Measurements from ENCODE around the gene FAM193A.
"Not testable (repeated sequence)": the region's sequence is repeated elsewhere in the genome, so short reads cannot be mapped to it uniquely, and the experiment has no call there.

The FAM193A gene, protein sequence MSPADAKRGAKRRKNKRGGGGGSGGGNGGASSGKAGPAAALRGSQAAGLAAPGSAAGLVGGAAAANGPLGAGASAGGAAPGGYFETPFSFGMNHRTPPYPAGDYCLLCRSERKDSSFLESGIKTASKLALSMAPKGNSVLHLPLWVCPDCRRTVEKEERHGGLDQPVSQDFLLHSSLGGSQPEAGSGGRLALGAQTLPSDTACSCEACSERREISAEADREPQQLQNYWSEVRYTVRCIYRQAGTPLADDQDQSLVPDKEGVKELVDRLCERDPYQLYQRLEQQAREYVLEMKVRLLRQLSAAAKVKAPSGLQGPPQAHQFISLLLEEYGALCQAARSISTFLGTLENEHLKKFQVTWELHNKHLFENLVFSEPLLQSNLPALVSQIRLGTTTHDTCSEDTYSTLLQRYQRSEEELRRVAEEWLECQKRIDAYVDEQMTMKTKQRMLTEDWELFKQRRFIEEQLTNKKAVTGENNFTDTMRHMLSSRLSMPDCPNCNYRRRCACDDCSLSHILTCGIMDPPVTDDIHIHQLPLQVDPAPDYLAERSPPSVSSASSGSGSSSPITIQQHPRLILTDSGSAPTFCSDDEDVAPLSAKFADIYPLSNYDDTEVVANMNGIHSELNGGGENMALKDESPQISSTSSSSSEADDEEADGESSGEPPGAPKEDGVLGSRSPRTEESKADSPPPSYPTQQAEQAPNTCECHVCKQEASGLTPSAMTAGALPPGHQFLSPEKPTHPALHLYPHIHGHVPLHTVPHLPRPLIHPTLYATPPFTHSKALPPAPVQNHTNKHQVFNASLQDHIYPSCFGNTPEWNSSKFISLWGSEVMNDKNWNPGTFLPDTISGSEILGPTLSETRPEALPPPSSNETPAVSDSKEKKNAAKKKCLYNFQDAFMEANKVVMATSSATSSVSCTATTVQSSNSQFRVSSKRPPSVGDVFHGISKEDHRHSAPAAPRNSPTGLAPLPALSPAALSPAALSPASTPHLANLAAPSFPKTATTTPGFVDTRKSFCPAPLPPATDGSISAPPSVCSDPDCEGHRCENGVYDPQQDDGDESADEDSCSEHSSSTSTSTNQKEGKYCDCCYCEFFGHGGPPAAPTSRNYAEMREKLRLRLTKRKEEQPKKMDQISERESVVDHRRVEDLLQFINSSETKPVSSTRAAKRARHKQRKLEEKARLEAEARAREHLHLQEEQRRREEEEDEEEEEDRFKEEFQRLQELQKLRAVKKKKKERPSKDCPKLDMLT (N-terminal part only)

DNA sequence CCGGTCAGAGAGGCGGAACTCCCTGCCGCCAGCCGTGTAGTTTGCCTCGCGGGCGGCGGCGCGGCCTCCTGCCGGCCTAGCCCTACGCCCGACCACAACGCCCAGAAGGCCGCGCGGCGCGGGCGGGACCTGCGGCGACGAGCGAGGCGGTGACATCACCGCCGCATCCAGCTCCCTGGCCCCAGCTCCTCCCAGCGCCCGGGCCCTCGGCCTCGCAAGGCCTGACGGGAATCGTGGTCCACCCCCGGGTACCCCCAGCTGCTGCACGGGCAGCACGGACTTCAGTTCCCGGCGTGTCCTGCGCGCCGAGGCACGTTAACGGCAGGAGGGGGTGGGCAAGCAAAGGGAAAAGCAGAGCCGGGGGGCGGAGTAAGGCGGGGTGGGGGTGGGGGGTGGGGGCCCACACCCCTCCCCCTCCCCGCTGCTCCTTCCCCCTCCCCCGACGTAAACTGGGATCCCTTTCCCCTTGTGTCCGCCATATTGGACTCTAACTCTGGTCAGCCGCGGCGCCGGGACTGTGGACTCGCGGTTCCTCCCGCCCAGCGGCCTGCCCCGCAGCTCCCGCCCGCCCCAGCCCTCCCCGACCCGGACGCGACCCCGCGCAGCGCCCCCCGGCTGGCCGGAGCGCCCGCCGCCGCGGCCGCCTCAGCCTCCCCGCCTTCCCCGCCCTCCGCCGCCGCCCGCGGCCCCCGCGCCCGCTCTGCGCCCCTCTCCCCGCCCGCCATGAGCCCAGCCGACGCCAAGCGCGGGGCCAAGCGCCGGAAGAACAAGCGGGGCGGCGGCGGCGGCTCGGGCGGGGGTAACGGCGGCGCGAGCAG lies at the start of gene FAM193A:
FAM193A (plus strand) TSS at position 455 of the 818 bp plus-strand sequence; CDS start at position 724, 269 bp downstream.
- DNase-seq, result peak; percentile 96

- no peak for DNase-seq
Measured at GRCh38 chr4:2486981-2487380, 49.5 kb upstream of the FAM193A start.

- no peak for DNase-seq
Measured at GRCh38 chr4:2487632-2488031, 48.8 kb upstream of the FAM193A start.

DNA sequence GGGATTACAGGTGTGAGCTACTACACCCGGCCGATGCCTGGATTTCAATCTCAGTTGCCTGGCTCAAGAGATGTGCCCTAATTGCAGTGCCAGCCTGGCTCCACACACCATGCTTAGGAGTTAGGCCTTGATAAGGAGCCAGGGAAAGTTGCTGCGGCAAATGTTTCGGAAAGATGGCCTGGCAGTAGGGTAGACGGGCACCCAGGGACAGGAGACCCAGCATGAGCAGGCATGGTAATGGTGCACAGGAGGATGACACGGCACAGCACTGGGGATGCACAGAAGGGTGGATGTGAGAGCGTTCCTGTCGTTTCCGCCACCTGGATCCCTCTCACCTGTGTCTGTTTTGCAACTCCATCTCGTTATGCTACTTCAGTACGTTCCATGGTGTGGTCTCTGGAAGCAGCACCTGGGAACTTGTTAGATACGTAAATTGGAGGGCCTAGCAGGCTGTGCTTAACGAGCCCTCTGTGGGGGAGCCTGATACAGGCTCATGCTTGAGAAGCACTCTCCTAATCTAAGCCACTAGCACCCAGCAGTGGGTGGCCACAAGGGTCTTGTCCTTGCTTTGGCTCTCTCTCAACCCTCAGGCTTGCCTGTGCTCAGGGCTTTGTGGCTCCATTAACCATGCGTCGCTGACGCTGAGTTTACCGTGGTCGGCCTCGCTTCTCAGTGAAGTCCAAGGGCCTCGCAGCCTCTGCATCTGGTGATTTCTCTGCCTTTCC lies 47.2 kb upstream of the FAM193A start:
- no peak for DNase-seq

DNA sequence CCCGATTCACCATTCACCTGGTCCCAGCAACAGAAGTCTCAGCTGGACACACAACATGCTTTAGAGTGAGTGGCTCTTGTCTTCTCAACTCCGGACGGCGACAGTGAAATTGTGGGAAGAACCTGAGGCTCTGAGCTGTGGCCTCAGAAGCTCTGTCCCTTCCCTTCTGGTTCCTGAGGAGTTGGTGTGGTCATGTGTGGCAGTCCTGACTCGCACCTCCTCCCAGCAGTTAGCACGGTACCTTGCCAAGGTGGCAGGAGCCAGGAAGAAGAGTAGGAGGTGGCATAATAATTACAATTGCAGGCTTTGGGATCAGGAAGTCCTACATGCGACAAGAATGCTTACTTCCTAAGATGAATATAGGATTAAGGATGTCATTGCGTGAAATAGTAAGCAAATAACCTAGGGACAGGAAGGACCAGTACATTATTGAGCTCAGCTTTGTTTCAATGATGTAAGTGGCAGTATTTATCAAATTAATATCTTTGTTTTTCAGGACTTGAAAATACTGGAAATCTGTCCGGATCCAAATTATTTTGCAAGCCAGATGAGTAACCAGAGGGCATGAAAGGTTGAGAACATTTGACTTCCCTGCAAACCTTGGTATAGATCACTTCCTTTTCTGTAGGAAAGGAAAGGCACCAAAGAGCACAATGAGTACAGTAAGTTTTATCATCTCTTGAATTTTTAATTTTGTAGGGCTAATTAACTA lies 46.5 kb upstream of the FAM193A start:
- DNase-seq, result no peak

DNA sequence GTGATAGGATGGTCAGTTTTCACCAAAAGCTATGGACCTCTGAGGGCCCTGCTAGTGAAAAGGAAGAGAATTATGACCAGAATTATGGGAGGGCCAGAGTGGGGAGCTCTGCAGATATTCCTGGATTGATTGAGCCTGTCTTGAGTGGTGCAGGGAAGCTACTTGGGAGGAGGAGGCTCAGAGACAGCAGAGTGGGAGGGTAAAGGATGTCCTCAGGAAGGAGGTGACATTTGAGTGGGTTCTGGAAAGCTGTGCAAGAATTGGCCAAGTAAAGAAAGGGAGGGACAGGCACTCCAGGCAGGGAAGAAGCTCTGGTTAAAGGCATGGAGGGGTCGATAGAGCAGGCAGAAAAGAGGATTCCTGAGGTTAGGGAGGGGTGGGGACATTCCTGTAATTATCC lies 43.5 kb upstream of the FAM193A start:
- no peak for DNase-seq

GRCh38 chr4:2494992-2495391 lies 41.5 kb upstream of the FAM193A start:
- DNase-seq, result no peak

- no peak for DNase-seq
Measured at GRCh38 chr4:2497324-2497723, 39.1 kb upstream of the FAM193A start.

DNA sequence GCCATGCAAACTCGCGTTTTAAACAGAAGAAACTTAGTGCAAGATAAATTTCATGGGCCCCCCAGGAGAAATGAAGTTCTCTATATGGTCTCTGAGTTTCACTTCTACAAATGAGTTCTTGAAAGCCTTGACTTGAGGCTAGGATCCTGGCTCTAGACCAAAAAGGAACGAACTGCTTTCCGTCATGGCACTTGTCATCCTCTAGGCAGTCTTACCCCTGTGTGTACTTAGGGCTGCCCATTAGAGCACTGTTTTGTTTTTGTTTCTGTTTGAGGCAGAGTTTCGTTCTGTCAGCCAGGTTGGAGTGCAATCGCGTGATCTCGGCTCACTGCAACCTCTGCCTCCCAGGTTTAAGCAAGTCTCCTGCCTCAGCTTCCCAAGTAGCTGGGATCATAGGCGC lies 38.5 kb upstream of the FAM193A start:
- DNase-seq, result no peak

GRCh38 chr4:2500547-2500946 lies 35.9 kb upstream of the FAM193A start:
- no peak for DNase-seq

DNA sequence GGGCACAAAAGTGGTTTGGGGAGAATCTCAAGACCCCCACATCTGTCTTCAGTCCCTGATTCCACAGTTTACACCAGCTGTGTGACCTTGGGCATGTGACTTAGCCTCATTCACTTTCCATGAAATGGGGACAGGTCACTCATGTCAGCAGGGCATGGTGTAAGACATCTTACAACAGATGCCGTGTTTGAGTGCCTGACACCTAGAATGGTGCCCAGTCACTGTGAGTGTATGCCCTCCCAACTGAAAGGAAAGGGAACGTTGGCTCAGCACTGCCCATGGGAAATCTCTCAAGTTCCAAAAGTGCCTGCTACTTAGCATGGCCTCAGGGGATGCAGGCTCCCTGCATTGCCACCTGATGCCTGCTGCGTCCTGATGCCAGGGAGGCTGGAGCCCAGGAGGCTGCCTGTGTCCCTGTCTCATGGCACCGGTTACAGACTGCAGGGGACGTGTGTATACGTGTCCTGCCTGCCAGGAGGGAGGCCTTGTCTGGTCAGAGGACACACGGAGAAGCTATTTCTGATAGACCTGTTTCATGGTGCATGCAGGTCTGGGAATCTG lies 35.3 kb upstream of the FAM193A start:
- DNase-seq, result no peak

DNA sequence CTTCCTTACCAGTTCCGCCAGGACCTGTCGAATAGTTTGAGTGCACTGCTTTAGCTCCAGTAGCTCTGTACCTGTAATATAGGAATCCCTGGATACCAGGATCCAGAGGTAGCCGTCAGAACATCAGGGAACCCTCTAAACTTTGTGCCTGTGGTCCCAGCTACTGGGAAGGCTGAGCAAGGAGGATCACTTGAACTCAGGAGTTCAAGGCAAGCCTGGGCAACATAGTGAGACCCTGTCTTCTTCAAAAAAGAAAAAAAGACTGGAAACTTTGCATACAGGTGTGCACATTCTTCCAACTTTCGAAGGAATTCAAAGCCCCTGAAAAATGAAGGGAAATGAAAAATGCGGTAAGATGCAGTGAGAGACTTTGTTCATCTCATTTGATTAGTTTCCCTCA lies 32.6 kb upstream of the FAM193A start:
- DNase-seq, result no peak

- no peak for DNase-seq
Measured at GRCh38 chr4:2507259-2507658, 29.2 kb upstream of the FAM193A start.

- no peak for DNase-seq
Measured at GRCh38 chr4:2507855-2508254, 28.6 kb upstream of the FAM193A start.

DNA sequence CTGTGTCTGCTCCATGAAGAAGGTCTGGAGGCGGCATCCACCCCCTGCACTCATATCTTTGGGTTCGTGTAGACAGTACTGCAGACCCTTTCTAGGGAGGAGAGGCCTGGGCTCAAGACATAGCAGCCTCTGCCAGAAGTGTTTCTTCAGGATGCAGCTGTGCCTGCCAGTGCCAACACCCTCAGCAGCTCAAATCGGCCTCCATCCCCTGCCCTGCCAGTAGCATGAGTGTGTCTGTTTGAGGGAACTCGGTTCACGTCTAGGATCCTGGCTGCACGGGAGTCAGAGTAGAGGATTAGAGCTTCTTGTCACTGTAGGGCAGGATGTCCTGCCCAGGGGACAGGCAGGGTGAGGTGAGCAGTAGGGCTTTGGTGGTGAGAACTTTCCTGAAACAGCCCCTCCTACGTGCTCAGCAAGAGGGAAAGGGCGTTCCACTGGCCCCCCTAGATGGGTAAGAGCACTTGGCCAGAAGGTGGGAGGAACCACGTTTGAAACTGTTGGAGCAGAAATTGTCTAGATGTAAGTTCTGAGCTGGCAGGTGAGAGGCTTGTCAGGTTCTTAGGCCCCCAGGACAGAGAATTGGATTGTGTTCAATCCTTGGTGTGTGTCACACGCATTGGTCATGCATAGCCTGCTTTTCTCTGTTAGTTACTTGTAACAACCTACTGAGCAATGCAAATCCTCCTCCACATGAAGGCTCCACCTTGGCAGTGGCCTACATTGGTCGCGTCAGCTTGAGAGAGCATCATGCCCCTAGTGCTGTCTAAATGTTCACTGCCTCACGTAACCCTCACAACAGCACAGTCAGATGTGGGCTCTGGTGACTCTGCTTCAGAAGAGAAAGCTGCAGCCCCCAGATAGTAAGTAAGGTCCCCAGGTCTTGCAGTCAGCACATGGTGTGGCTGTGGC lies 25.8 kb upstream of the FAM193A start:
- no peak for DNase-seq

DNA sequence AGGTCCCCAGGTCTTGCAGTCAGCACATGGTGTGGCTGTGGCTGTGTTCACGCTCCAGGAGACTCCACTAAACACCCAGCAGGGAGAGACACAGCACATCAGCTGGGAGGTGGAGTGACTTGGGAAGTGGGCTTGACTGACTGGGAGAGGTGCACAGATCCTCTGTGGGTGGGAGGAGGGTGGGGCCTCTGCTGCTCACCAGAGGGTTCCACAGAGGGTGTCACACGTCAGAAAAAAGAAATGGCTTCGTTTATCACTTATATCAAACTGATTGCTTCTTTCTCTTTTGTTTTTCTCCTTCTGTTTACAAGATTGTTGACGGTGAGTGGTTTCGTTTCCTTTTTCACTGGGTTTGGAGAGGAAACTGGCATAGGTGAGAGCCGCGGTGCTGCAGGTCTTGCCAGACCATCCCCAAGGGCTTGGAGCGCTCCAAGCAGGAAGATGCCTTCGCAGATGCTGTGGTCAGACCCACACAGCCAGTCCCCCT lies 24.8 kb upstream of the FAM193A start:
- DNase-seq, result no peak

GRCh38 chr4:2512396-2513135 lies 23.9 kb upstream of the FAM193A start:
- no peak for DNase-seq

GRCh38 chr4:2514193-2514592 lies 22.3 kb upstream of the FAM193A start:
- not testable (repeated sequence) for DNase-seq
